Chondrocyte (in vitro differentiated cells): ENCODE measurements around the gene MAPK7. TPM values are rescaled to one million over a fixed set of nuclear protein-coding genes. Genes with fewer than 3 reads are reported as not detected.
A peak's percentile ranks its signal among the peaks of the same experiment; 100 is the strongest.

Experiments
- DNase-seq: peaks from one replicate; pipeline ENCODE4 v3.0.0; 2021; ENCODE audit warnings: mixed read lengths, low spot score
- H3K27ac Mint-ChIP-seq: one replicate; pipeline ENCODE4 v1.8.0; 2021; ENCODE audit warnings: mild to moderate bottlenecking, moderate library complexity, mixed read lengths; ENCODE audit not compliant: unreplicated experiment
- H3K27me3 Mint-ChIP-seq: 2 replicates; pipeline ENCODE4 v1.8.0; 2021; ENCODE audit warnings: low read depth, mixed read lengths
- H3K36me3 Mint-ChIP-seq: 2 replicates; pipeline ENCODE4 v1.8.0; 2021; ENCODE audit warnings: low read depth, mixed read lengths
- H3K4me1 Mint-ChIP-seq: 2 replicates; pipeline ENCODE4 v1.8.0; 2021; ENCODE audit warnings: low read depth, mild to moderate bottlenecking, mixed read lengths
- H3K4me3 Mint-ChIP-seq: one replicate; pipeline ENCODE4 v1.8.0; 2021; ENCODE audit warnings: mild to moderate bottlenecking, moderate library complexity, mixed read lengths; ENCODE audit not compliant: unreplicated experiment
- H3K9me3 Mint-ChIP-seq: 2 replicates; pipeline ENCODE4 v1.8.0; 2021; ENCODE audit warnings: low read depth, mixed read lengths
- total RNA-seq: library from RNA; stranded (reverse); gene quantifications from 3 replicates; pipeline ENCODE4 v1.2.1, GENCODE V29; 2021
- TF ChIP-seq, protein P1 (sequence below): fragments of 200-600 bp; sonication (generic); IDR thresholded peaks from 2 replicates; pipeline ENCODE4 v1.5.0; 2021; ENCODE audit warnings: antibody characterized with exemption, mild to moderate bottlenecking, moderate library complexity

MAPK7 gene
- total RNA-seq, 1 donor from 2014 or later = 52.3 TPM

- peak overlapping the region; percentile 99 for H3K27ac Mint-ChIP-seq
- H3K4me3 Mint-ChIP-seq = peak overlapping the region; percentile 78
- DNase-seq = peak; percentile 55
- TF ChIP-seq, protein P1, sequence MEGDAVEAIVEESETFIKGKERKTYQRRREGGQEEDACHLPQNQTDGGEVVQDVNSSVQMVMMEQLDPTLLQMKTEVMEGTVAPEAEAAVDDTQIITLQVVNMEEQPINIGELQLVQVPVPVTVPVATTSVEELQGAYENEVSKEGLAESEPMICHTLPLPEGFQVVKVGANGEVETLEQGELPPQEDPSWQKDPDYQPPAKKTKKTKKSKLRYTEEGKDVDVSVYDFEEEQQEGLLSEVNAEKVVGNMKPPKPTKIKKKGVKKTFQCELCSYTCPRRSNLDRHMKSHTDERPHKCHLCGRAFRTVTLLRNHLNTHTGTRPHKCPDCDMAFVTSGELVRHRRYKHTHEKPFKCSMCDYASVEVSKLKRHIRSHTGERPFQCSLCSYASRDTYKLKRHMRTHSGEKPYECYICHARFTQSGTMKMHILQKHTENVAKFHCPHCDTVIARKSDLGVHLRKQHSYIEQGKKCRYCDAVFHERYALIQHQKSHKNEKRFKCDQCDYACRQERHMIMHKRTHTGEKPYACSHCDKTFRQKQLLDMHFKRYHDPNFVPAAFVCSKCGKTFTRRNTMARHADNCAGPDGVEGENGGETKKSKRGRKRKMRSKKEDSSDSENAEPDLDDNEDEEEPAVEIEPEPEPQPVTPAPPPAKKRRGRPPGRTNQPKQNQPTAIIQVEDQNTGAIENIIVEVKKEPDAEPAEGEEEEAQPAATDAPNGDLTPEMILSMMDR = no peak
- H3K4me1 Mint-ChIP-seq = peaks cover 87% of the 10 kb centered on the region
- peaks cover 19% of the 10 kb centered on the region for H3K36me3 Mint-ChIP-seq
- H3K9me3 Mint-ChIP-seq = no peaks in the 10 kb centered on the region
- H3K27me3 Mint-ChIP-seq = no peaks in the 10 kb centered on the region
Observed at GRCh38 chr17:19385521-19385983, 7.3 kb downstream of the MAPK7 start.

- TF ChIP-seq, protein P1 = no peak
- H3K27me3 Mint-ChIP-seq = no peaks in the 10 kb centered on the region
- no peaks in the 10 kb centered on the region for H3K9me3 Mint-ChIP-seq
- peaks cover 13% of the 10 kb centered on the region for H3K36me3 Mint-ChIP-seq
- H3K27ac Mint-ChIP-seq = peak overlapping the region; percentile 99
- peak overlapping the region; percentile 78 for H3K4me3 Mint-ChIP-seq
- H3K4me1 Mint-ChIP-seq = peaks cover 83% of the 10 kb centered on the region
- peak; percentile 92 for DNase-seq
Observed at GRCh38 chr17:19386051-19386929, 8.0 kb downstream of the MAPK7 start.

DNA sequence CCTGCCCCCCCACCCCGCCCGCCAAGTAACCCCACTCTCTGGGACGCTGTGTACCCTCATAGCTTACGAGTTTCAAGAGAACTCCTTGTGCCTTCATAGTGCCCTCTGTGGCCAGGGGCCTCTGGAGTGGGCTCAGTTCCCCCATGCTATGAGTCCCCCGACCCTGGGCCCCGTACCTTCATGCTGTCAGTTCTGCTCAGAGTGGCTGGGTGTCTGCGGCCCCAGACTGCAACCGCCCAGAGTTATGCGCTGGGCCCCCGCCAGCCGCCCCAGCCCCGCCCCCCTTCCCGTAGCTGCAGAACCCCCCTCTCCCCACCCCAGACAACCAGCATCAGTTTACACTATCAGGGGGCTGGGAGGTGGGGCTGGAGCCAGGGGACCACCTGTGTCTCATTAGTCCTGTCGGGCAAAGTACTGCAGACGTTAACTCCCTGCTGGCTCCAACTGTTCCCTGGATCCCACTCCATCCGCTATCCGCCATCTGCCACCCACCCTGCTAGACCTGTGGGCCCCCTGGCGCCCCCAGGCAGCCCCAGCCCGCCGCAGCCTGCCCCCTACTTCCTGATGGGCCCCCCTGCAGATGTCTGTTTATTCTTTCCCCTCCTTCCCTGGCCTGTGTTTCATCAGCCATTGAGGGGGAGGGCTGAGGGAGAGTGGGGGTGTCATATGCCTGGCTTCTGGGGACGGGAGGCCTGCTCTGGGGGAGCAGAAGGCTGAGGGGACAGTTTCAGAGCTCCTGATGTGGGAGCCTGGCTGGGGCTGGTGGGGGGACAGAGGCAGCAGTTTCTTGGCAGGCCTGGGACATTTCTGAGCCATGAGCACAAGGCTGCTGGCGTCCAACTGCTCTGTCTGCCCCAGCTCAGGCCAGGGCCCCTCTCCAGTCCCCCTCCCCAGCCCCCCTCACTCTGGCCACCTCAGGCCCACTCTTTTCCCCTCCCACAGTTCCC lies 8.9 kb downstream of the MAPK7 start, which contains the start of gene MFAP4:
MFAP4 (minus strand) TSS at position 217 of the 947 bp plus-strand sequence; CDS start at position 182, 35 bp downstream.
- Mint-ChIP-seq H3K4me1 (peaks cover 84% of the 10 kb centered on the region), H3K36me3 (peaks cover 12% of the 10 kb centered on the region), H3K9me3 (no peaks in the 10 kb centered on the region), H3K27ac (peak within 1 kb of the TSS; percentile 99), H3K27me3 (no peaks in the 10 kb centered on the region), H3K4me3 (peak within 1 kb of the TSS; percentile 78)
- TF ChIP-seq, protein P1 = no peak
- peak; percentile 90 for DNase-seq

- DNase-seq = peak; percentile 8
- peak overlapping the region; percentile 78 for H3K4me3 Mint-ChIP-seq
- H3K27ac Mint-ChIP-seq = peak overlapping the region; percentile 99
- peaks cover 10% of the 10 kb centered on the region for H3K36me3 Mint-ChIP-seq
- peaks cover 80% of the 10 kb centered on the region for H3K4me1 Mint-ChIP-seq
- TF ChIP-seq, protein P1 = no peak
- no peaks in the 10 kb centered on the region for H3K27me3 Mint-ChIP-seq
- no peaks in the 10 kb centered on the region for H3K9me3 Mint-ChIP-seq
Observed at GRCh38 chr17:19387921-19388521, 9.7 kb downstream of the MAPK7 start.
